Panc1 (cell line): ENCODE measurements around the gene TSC22D4. TPM values are rescaled to one million over a fixed set of nuclear protein-coding genes. Genes with fewer than 3 reads are reported as not detected.

Experiments
- ATAC-seq: fragments of 200-7000 bp; cut with Tn5 transposase; 2 replicates; pipeline ENCODE4 v1.9.1; 2020; ENCODE audit warnings: mild to moderate bottlenecking, moderate library complexity
- BruUV-seq: library from RNA; stranded (reverse); fragments of 400-500 nt; replicated peaks from 2 replicates; lab custom pipeline; 2021; lab: Mats Ljungman, UMichigan
- CTCF ChIA-PET: fragments of 300-600 bp; sonication (Branson Sonifier 250); formaldehyde crosslinking; loops from one replicate; lab custom pipeline; 2022; ENCODE audit warnings: antibody characterized with exemption; lab: Charles Lee
- POLR2A ChIA-PET: fragments of 300-600 bp; sonication (Branson Sonifier 250); formaldehyde crosslinking; loops from one replicate; lab custom pipeline; 2022; ENCODE audit warnings: antibody characterized with exemption; lab: Charles Lee
- DNase-seq: peaks from one replicate; pipeline ENCODE4 v3.0.0-alpha.2; 2010; ENCODE audit warnings: low read depth, low spot score
- H3K27ac ChIP-seq: 2 replicates; pipeline ENCODE4 v1.5.1; 2011; ENCODE audit warnings: mild to moderate bottlenecking, low read length, inconsistent platforms
- H3K27me3 ChIP-seq: fragments of 200-500 bp; sonication (Bioruptor generic); 2 replicates; pipeline ENCODE4 v1.6.0; 2014; ENCODE audit warnings: low read length, inconsistent platforms; ENCODE audit not compliant: control insufficient read depth, insufficient read depth
- H3K36me3 ChIP-seq: fragments of 200-500 bp; sonication (Bioruptor generic); 2 replicates; pipeline ENCODE4 v1.5.1; 2014; ENCODE audit warnings: inconsistent platforms, mild to moderate bottlenecking, low read length, moderate library complexity; ENCODE audit not compliant: control insufficient read depth, insufficient read depth
- H3K4me1 ChIP-seq: 2 replicates; pipeline ENCODE4 v1.5.1; 2011; ENCODE audit warnings: inconsistent platforms, mild to moderate bottlenecking, low read length, moderate library complexity; ENCODE audit not compliant: control insufficient read depth, insufficient read depth
- H3K4me3 ChIP-seq, 2 experiments: 2 replicates each; pipeline ENCODE4 v1.5.1; 2011 to 2012; ENCODE audit warnings: low read depth in 2 of 2, low read length in 2 of 2, mild to moderate bottlenecking in 2 of 2, inconsistent platforms in 1 of 2, moderate library complexity in 1 of 2
- H3K9me3 ChIP-seq: fragments of 200-500 bp; sonication (Bioruptor generic); 2 replicates; pipeline ENCODE4 v1.5.1; 2014; ENCODE audit warnings: low read depth, mild to moderate bottlenecking, inconsistent platforms, low read length, moderate library complexity; ENCODE audit not compliant: control insufficient read depth, insufficient read depth
- POLR2AphosphoS5 ChIP-seq: IDR thresholded peaks from 2 replicates; pipeline ENCODE4 v1.6.1; 2012; ENCODE audit warnings: mild to moderate bottlenecking, low read depth, low read length, moderate library complexity
- SIN3A ChIP-seq: IDR thresholded peaks from 2 replicates; pipeline ENCODE4 v1.6.1; 2012; ENCODE audit warnings: low read depth, mild to moderate bottlenecking, low read length, moderate library complexity, borderline replicate concordance; ENCODE audit not compliant: insufficient read depth
- TCF7L2 ChIP-seq: IDR thresholded peaks from 2 replicates; pipeline ENCODE4 v1.6.1; 2011; ENCODE audit warnings: mild to moderate bottlenecking, low read depth, low read length, inconsistent platforms
- in situ Hi-C: cut with HindIII; loops from 2 replicates; pipeline ENCODE4 v1.10.0; 2016; ENCODE audit warnings: low sequenced_read_pairs, low pct_unique_long_range_greater_than_20kb
- intact Hi-C: fragments of 100-400 bp; cut with micrococcal nuclease; formaldehyde crosslinking; loops from one replicate; pipeline ENCODE4 v1.10.0; 2022; ENCODE audit not compliant: unreplicated experiment
- total RNA-seq: library from RNA; stranded (reverse); gene quantifications from one replicate; pipeline ENCODE4 v1.2.1, GENCODE V29; 2021; ENCODE audit not compliant: unreplicated experiment
- TF ChIP-seq, protein P1 (sequence below), 2 experiments: IDR thresholded peaks; 2 replicates each; pipeline ENCODE4 v1.6.1; 2011 to 2012; ENCODE audit warnings: low read depth in 2 of 2, control low read depth in 1 of 2, low read length in 1 of 2, mild to moderate bottlenecking in 1 of 2, moderate library complexity in 1 of 2; ENCODE audit not compliant: insufficient read depth in 1 of 2
- TF ChIP-seq, protein P2 (sequence below): fragments of 450-650 bp; IDR thresholded peaks from 2 replicates; pipeline ENCODE4 v1.5.1; 2017; ENCODE audit warnings: mild to moderate bottlenecking

TSC22D4 gene
- total RNA-seq, 1 experiment from 2014 or later, result 82.6 TPM

DNA sequence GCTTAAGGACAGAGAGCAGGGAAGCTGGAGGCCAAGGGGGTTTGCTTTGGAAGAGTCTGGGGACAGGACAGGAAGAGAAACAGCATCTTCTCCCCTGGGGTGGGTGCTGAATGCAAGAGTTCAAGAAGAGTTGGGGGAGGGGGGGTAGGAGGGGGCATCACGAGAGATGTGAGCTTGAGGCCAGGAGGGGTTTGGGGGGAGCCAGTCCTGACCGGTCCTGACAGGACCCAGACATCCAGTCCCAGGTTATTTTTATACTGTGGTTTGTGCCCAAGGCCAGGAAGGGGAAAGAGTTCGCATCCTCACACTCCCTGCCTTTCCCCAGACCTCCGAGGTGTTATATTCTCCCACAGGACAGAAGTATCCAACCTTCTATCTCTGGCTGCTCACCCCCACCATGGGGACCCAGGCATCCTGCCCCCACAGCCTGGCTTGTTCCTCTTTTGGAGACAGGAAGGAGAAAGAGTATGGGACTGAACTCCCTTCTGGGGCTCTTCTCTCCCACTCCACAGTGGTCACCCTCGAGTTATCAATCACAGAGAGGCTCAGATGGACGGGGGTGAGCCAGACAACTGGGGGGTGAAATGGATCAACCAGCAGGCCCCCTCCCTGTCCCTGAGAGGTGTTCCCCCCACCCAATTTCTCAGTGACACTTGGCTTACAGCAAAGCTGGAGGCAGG is 2.8 kb downstream of the TSC22D4 start:
- ChIA-PET CTCF (interaction anchor here (0.6 kb wide), 1 partner anchor 70 kb away, joined by 3 read pairs; no protein-coding TSS in a partner anchor), POLR2A (no interaction called here)
- TF ChIP-seq, protein P1, sequence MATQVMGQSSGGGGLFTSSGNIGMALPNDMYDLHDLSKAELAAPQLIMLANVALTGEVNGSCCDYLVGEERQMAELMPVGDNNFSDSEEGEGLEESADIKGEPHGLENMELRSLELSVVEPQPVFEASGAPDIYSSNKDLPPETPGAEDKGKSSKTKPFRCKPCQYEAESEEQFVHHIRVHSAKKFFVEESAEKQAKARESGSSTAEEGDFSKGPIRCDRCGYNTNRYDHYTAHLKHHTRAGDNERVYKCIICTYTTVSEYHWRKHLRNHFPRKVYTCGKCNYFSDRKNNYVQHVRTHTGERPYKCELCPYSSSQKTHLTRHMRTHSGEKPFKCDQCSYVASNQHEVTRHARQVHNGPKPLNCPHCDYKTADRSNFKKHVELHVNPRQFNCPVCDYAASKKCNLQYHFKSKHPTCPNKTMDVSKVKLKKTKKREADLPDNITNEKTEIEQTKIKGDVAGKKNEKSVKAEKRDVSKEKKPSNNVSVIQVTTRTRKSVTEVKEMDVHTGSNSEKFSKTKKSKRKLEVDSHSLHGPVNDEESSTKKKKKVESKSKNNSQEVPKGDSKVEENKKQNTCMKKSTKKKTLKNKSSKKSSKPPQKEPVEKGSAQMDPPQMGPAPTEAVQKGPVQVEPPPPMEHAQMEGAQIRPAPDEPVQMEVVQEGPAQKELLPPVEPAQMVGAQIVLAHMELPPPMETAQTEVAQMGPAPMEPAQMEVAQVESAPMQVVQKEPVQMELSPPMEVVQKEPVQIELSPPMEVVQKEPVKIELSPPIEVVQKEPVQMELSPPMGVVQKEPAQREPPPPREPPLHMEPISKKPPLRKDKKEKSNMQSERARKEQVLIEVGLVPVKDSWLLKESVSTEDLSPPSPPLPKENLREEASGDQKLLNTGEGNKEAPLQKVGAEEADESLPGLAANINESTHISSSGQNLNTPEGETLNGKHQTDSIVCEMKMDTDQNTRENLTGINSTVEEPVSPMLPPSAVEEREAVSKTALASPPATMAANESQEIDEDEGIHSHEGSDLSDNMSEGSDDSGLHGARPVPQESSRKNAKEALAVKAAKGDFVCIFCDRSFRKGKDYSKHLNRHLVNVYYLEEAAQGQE (IDR thresholded peaks at IDR 0.05; ENCODE audit: insufficient read depth in 1 of 2, low read depth in 2 of 2, low read length in 1 of 2), result no peak
- TF ChIP-seq, protein P2, sequence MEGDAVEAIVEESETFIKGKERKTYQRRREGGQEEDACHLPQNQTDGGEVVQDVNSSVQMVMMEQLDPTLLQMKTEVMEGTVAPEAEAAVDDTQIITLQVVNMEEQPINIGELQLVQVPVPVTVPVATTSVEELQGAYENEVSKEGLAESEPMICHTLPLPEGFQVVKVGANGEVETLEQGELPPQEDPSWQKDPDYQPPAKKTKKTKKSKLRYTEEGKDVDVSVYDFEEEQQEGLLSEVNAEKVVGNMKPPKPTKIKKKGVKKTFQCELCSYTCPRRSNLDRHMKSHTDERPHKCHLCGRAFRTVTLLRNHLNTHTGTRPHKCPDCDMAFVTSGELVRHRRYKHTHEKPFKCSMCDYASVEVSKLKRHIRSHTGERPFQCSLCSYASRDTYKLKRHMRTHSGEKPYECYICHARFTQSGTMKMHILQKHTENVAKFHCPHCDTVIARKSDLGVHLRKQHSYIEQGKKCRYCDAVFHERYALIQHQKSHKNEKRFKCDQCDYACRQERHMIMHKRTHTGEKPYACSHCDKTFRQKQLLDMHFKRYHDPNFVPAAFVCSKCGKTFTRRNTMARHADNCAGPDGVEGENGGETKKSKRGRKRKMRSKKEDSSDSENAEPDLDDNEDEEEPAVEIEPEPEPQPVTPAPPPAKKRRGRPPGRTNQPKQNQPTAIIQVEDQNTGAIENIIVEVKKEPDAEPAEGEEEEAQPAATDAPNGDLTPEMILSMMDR, result no peak
- TF ChIP-seq TCF7L2 (no peak), POLR2AphosphoS5 (no peak)
- Histone ChIP-seq H3K4me1 (peaks cover 25% of the 10 kb centered on the region), H3K4me3 (peak overlapping the region; percentile 95 to 97), H3K36me3 (no peaks in the 10 kb centered on the region; the same call in 1 of the 2 replicates), H3K9me3 (no peaks in the 10 kb centered on the region), H3K27ac (peak overlapping the region; percentile 64), H3K27me3 (no peaks in the 10 kb centered on the region)
- ATAC-seq, result no peak
- in situ Hi-C loops (no loop called here), intact Hi-C loops (no loop called here)
- DNase-seq, result no peak
- no TSS peak for BruUV-seq

DNA sequence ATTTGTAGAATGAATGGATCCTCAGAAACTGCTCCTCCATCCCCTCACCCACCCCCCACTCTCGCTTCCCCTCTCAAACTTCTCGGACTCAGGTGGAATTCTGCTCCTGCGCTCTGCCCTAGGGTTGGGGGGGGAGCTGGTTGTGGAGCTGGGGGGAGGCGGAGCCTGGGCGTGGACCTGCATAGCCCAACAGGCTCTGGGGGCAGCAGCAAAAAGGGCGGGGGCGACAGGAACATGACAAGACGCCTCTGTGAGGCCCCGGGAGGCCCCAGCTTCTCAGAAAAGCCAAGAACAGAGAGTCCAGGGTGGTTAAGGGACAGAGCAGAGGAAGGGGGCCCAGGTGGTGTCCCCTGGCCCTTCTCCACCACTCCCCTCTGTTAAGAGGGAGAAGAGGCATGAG is 3.5 kb downstream of the TSC22D4 start:
- in situ Hi-C loops (no loop called here), intact Hi-C loops (no loop called here)
- Histone ChIP-seq H3K27me3 (no peaks in the 10 kb centered on the region), H3K4me1 (peaks cover 29% of the 10 kb centered on the region), H3K27ac (no peak overlapping the region), H3K9me3 (no peaks in the 10 kb centered on the region), H3K36me3 (no peaks in the 10 kb centered on the region; the same call in 1 of the 2 replicates), H3K4me3 (peak overlapping the region in 1 of 2 experiments; percentile 6; a peak in 1 of 4 replicates)
- TF ChIP-seq POLR2AphosphoS5 (no peak), SIN3A (no peak)
- TF ChIP-seq, protein P1 (IDR thresholded peaks at IDR 0.05; ENCODE audit: insufficient read depth in 1 of 2, low read depth in 2 of 2, low read length in 1 of 2), result no peak
- TF ChIP-seq, protein P2, result no peak
- POLR2A ChIA-PET, result no interaction called here
- DNase-seq, result no peak
- ATAC-seq, result no peak
- BruUV-seq, result no TSS peak
- CTCF ChIA-PET, result interaction anchor here (0.6 kb wide), 1 partner anchor 71 kb away, joined by 3 read pairs; no protein-coding TSS in a partner anchor
